HG02938 (cell line): ENCODE measurements around the gene FOXK2.

ENCODE experiments used
- ATAC-seq: cut with Tn5 transposase; IDR thresholded peaks from one replicate; pipeline ENCODE4 v1.9.1; 2021; ENCODE audit warnings: mild to moderate bottlenecking, moderate library complexity; ENCODE audit not compliant: unreplicated experiment

FOXK2 gene

GRCh38 chr17:82586576-82587233 is 67.2 kb downstream of the FOXK2 start:
- no peak for ATAC-seq

- ATAC-seq, result no peak
Observed at GRCh38 chr17:82587234-82588086, 67.9 kb downstream of the FOXK2 start.

GRCh38 chr17:82588266-82589175 is 69.0 kb downstream of the FOXK2 start:
- ATAC-seq, result no peak

GRCh38 chr17:82589851-82590180 is 70.3 kb downstream of the FOXK2 start:
- no peak for ATAC-seq

- ATAC-seq, result no peak
Observed at GRCh38 chr17:82590216-82590615, 70.7 kb downstream of the FOXK2 start.

GRCh38 chr17:82590881-82591539 is 71.5 kb downstream of the FOXK2 start:
- no peak for ATAC-seq

GRCh38 chr17:82592289-82592766 is 72.8 kb downstream of the FOXK2 start:
- no peak for ATAC-seq

GRCh38 chr17:82592767-82593589 is 73.4 kb downstream of the FOXK2 start:
- no peak for ATAC-seq

- ATAC-seq, result no peak
Observed at GRCh38 chr17:82593590-82594087, 74.1 kb downstream of the FOXK2 start.

GRCh38 chr17:82594571-82594970 is 75.0 kb downstream of the FOXK2 start:
- ATAC-seq, result no peak

GRCh38 chr17:82595893-82596292 is 76.4 kb downstream of the FOXK2 start:
- ATAC-seq, result no peak

GRCh38 chr17:82596296-82596695 is 76.8 kb downstream of the FOXK2 start:
- ATAC-seq, result no peak

- no peak for ATAC-seq
Observed at GRCh38 chr17:82596837-82597672, 77.5 kb downstream of the FOXK2 start.

- ATAC-seq, result no peak
Observed at GRCh38 chr17:82598256-82599119, 79.0 kb downstream of the FOXK2 start.

GRCh38 chr17:82599674-82600661 is 80.4 kb downstream of the FOXK2 start:
- ATAC-seq, result no peak

GRCh38 chr17:82600731-82601446 is 81.4 kb downstream of the FOXK2 start:
- ATAC-seq, result no peak
